Measurements from ENCODE around the gene PRDM16.

DNA sequence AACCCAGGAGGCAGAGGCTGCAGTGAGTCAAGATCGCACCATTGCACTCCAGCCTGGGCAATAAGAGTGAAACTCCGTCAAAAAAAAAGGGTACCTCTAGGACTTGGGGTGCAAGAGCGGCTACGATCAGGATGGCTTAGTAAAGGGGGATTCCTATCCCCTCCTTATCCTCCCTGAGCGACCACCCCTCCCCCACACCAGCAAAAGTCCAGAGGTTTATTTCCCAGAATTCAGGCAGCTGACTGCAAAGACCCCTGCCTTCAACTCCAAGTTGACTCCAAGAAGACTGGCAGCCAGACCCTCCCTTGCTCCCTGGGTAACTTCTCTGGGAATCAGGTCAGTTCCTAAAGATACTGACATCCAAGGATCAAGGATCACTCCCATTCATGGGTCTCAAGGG lies 12.4 kb upstream of the PRDM16 start:
- no peak for TF ChIP-seq CTCF (IDR thresholded peaks at IDR 0.05)
- TF ChIP-seq POLR2A (IDR thresholded peaks at IDR 0.05): no peak

All from testis (tissue), 2 donors.